ENCODE measurements around the gene FUT2.

- TF ChIP-seq CTCF (IDR thresholded peaks at IDR 0.05; ENCODE audit: low read length) (no peak), EZH2 (IDR thresholded peaks at IDR 0.05; ENCODE audit: borderline replicate concordance, low read length) (no peak)
Observed at GRCh38 chr19:48680436-48681126, 15.2 kb upstream of the FUT2 start.

All from OCI-LY1 (cell line).